Heart left ventricle (tissue), 16 donors: ENCODE measurements around the gene NOX5. TPM values are rescaled to one million over a fixed set of nuclear protein-coding genes. Genes with fewer than 3 reads are reported as not detected.

Source experiments
- ATAC-seq, 4 donors: fragments of 200-7000 bp; cut with Tn5 transposase; one replicate each; pipeline ENCODE4 v1.9.1; 2020 to 2022; ENCODE audit warnings: moderate library complexity in 4 of 4, mild to moderate bottlenecking in 3 of 4, moderate number of reproducible peaks in 1 of 4
- DNase-seq, 5 donors: peaks; one replicate each; pipeline ENCODE4 v3.0.0-alpha.2; 2020
- H3K27ac ChIP-seq, 12 donors: fragments of 200-600 bp; sonication (generic) in 4 of 12; one replicate each; pipeline versions ENCODE4 v1.5.0 to v1.8.0; 2016 to 2022; ENCODE audit warnings: mild to moderate bottlenecking in 2 of 12
- H3K27me3 ChIP-seq, 9 donors: fragments of 200-600 bp; sonication (generic) in 2 of 9; one replicate each; pipeline versions ENCODE4 v1.5.1 to v1.8.0; 2016 to 2022; ENCODE audit warnings: mild to moderate bottlenecking in 3 of 9
- H3K36me3 ChIP-seq, 9 donors: fragments of 200-600 bp; sonication (generic) in 2 of 9; one replicate each; pipeline versions ENCODE4 v1.5.0 to v1.8.0; 2018 to 2022; ENCODE audit warnings: mild to moderate bottlenecking in 2 of 9
- H3K4me1 ChIP-seq, 12 donors: fragments of 200-600 bp; sonication (generic) in 4 of 12; one replicate each; pipeline versions ENCODE4 v1.5.0 to v1.8.0; 2016 to 2022; ENCODE audit warnings: mild to moderate bottlenecking in 3 of 12
- H3K4me3 ChIP-seq, 12 donors: fragments of 200-600 bp; sonication (generic) in 4 of 12; one replicate each; pipeline versions ENCODE4 v1.5.0 to v1.8.0; 2017 to 2022; ENCODE audit warnings: mild to moderate bottlenecking in 9 of 12, moderate library complexity in 4 of 12
- H3K9me3 ChIP-seq, 12 donors: fragments of 200-600 bp; sonication (generic) in 4 of 12; one replicate each; pipeline versions ENCODE4 v1.5.0 to v1.8.0; 2016 to 2022; ENCODE audit warnings: mild to moderate bottlenecking in 1 of 12
- POLR2A ChIP-seq, 2 donors: fragments of 450-650 bp; IDR thresholded peaks; one replicate each; pipeline ENCODE4 v1.6.1; 2017; ENCODE audit warnings: antibody characterized with exemption in 2 of 2, mild to moderate bottlenecking in 2 of 2, moderate library complexity in 2 of 2
- WGBS, 4 donors: extraction: QIAGEN DNeasy Blood & Tissue Kit in 2 of 4; methylation state at CpG; one replicate each; pipeline versions ENCODE4 v1.1.5 to v1.1.7; 2013 to 2018; 5-methylcytosine and 5-hydroxymethylcytosine counted together
- intact Hi-C, 10 donors: fragments of 100-400 bp; cut with DNase I; formaldehyde crosslinking; loops; one replicate each; pipeline versions ENCODE4 v1.11.1 to v1.14.2; 2022
- polyA plus RNA-seq, 2 donors: library from polyadenylated mRNA; stranded (reverse); fragments of 200-250 nt; gene quantifications; one replicate each; pipeline ENCODE4 v1.2.3, GENCODE V29; 2013
- total RNA-seq, 9 donors: library from RNA; depleted of rRNA in 2 of 9; stranded (reverse); fragments of >200 nt in 2 of 9; fragmentation: NEBNext Ultra II Directional in 3 of 9; extraction: Animal tissue kit (Norgen Biotek cat#: 25700) in 3 of 9; gene quantifications; one replicate each; pipeline versions ENCODE4 v1.1.0 to v1.2.4, GENCODE V29; 2016 to 2023
- TF ChIP-seq, protein P1 (sequence below), 12 donors: fragments of 200-600 bp; sonication (generic) in 4 of 12; IDR thresholded peaks; one replicate each; pipeline versions ENCODE4 v1.5.0 to v1.8.0; 2018 to 2022; ENCODE audit warnings: antibody characterized with exemption in 12 of 12, mild to moderate bottlenecking in 5 of 12
- donor health status: ischemic (EF 13 %, LVEDD 7.1; RV severe dilation, severe dysfunction).
- donor health status: healthy with polysubstance abuse.
- donor health status: DM: no; HTN: yes; CAD: no.
- donor health status: DM: no; HTN: no; CAD: no.
- donor health status: ischemic (EF 25% LVEDD 6.9; RV normal size, moderate dysfunction).
- donor health status: ischemic (EF 25% LVEDD 5.7; RV mildly dilated, moderate dysfunction).
- donor health status: healthy.
- donor health status: DM: yes; HTN: yes; CAD: no.
- donor health status: ischemic (EF 35%, LVEDD 5.7; RV mildly dilated, moderate dysfunction).
- donor health status: nonischemic (EF 11% LVEDD 7.7; RV severe dilation, severe dysfunction).
- donor health status: DM: yes; HTN: yes; CAD: no.
- donor health status: PGD.
- donor health status: ischemic (EF 29% LVEDD 5.4; RV normal size, mild dysfunction).
- donor health status: nonischemic (EF 23%, LVEDD 6.1; RV moderate dilation, normal function).

The NOX5 gene
- total and polyA plus RNA-seq, 11 donors = 0.02 to 0.29 (median 0.04) TPM; not detected in 6

DNA sequence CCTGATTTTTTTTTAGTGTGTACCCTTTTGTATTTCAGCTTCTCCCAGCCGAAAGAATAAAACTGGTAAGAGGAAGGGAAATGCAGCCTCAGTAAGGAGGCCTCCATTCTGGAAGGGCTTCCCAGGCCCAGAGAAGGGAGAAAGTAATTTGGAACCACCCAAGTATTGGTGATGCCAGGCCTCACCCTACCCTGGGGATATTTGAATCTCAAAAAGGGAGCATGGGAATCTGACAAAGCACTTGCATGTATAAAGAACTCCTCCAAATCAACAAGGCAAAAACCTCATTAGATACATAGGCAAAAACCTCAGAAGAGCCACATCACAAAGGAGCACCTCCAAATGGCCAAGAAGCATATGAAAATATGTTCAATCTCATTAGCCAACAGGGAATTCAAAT is 77.2 kb downstream of the NOX5 start:
- Histone ChIP-seq H3K27me3 (peaks cover 0 to 2% (median 0%) of the 10 kb centered on the region in 9 donors), H3K9me3 (no peaks in the 10 kb centered on the region), H3K27ac (no peak overlapping the region), H3K36me3 (no peaks in the 10 kb centered on the region), H3K4me1 (peaks cover 0 to 20% (median 2%) of the 10 kb centered on the region in 12 donors), H3K4me3 (no peak overlapping the region)
- 83 to 92% (median 90%) methylated on average over 1 of the region's 1 CpG for WGBS, 4 donors
- intact Hi-C loops = no loop called here
- DNase-seq (no peak), ATAC-seq (no peak)
- TF ChIP-seq, protein P1, sequence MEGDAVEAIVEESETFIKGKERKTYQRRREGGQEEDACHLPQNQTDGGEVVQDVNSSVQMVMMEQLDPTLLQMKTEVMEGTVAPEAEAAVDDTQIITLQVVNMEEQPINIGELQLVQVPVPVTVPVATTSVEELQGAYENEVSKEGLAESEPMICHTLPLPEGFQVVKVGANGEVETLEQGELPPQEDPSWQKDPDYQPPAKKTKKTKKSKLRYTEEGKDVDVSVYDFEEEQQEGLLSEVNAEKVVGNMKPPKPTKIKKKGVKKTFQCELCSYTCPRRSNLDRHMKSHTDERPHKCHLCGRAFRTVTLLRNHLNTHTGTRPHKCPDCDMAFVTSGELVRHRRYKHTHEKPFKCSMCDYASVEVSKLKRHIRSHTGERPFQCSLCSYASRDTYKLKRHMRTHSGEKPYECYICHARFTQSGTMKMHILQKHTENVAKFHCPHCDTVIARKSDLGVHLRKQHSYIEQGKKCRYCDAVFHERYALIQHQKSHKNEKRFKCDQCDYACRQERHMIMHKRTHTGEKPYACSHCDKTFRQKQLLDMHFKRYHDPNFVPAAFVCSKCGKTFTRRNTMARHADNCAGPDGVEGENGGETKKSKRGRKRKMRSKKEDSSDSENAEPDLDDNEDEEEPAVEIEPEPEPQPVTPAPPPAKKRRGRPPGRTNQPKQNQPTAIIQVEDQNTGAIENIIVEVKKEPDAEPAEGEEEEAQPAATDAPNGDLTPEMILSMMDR (IDR thresholded peaks at IDR 0.05) = no peak
- no peak for TF ChIP-seq POLR2A (IDR thresholded peaks at IDR 0.05)

DNA sequence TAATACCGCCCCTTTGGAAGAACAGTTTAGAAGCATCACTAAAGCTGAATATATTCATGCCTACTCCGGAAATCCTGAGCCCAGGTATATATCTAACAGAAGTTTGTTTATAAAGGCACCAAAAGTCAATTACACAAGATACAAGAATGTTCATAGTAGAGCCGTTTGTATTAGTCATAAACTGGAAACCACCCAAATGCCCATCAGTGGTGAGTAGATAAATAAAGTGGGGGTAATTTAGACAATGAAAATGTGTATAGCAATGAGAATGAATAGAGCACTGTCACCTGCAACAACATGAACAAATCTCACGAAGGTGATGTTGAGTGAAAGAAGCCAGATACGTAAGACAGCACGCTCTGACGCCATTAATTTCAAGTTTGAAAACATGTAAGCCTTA is 77.7 kb downstream of the NOX5 start:
- H3K9me3 ChIP-seq = no peaks in the 10 kb centered on the region
- no peak overlapping the region for H3K27ac ChIP-seq
- peaks cover 0 to 2% (median 0%) of the 10 kb centered on the region in 9 donors for H3K27me3 ChIP-seq
- H3K4me1 ChIP-seq = peaks cover 0 to 20% (median 2%) of the 10 kb centered on the region in 12 donors
- 79 to 84% (median 81%) methylated on average over 7 of the region's 7 CpGs for WGBS, 4 donors
- ATAC-seq (no peak), DNase-seq (no peak)
- H3K4me3 ChIP-seq = no peak overlapping the region
- H3K36me3 ChIP-seq = no peaks in the 10 kb centered on the region
- no peak for TF ChIP-seq POLR2A (IDR thresholded peaks at IDR 0.05)
- TF ChIP-seq, protein P1 (IDR thresholded peaks at IDR 0.05) = no peak
- intact Hi-C loops = no loop called here

DNA sequence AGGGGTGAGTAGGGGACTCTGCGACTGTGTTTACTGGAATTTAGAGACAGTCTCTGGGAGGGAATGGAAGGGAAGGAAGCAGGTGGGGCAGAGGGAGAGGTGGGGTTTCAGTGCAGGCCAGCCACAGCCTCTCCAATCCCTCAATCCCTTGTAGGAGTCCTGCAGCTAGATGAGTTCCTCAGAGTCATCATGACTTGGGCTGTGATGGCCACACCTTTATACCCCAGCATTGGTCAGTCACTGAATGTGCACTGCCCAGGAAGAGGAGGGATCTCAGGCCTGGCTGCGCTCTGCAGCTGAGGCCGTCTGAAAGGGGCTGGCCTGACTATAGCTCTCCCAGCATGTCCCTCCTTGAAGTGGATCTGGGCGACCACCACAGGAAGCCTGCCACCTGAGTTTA is 78.6 kb downstream of the NOX5 start:
- intact Hi-C loops = no loop called here
- Histone ChIP-seq H3K36me3 (no peaks in the 10 kb centered on the region), H3K4me3 (no peak overlapping the region), H3K27me3 (peaks cover 0 to 1% (median 0%) of the 10 kb centered on the region in 9 donors), H3K4me1 (peaks cover 0 to 20% (median 2%) of the 10 kb centered on the region in 12 donors), H3K9me3 (no peaks in the 10 kb centered on the region), H3K27ac (peak overlapping the region in 3 of 12 donors; percentile 9 to 25 (median 24))
- ATAC-seq (peak; percentile 50 to 87 (median 84)), DNase-seq (peak in 3 of 5 donors; percentile 36 to 49 (median 39))
- TF ChIP-seq POLR2A (IDR thresholded peaks at IDR 0.05) = no peak
- TF ChIP-seq, protein P1 (IDR thresholded peaks at IDR 0.05) = no peak
- WGBS, 4 donors = 46 to 60% (median 57%) methylated on average over 4 of the region's 4 CpGs

DNA sequence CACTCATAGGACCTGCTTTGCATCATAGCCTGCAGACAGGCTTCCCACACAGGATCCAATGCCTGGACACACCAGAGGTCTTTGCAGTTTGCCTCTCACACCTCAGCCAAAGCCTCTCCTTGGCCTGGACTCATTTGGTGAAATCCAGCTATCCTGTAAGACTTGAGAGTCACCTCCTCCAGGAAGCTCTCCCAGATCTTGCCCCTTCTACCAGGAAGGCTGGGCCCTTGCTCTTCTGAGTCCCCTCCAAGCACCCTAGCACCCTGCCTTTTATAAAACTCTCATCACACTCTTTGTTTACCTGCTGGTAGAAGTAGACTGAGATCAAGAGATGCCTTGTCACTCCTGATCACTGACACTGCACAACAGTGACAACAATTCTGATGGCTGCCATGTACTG is 79.1 kb downstream of the NOX5 start:
- Histone ChIP-seq H3K27me3 (no peaks in the 10 kb centered on the region), H3K4me1 (peaks cover 0 to 20% (median 2%) of the 10 kb centered on the region in 12 donors), H3K27ac (no peak overlapping the region), H3K36me3 (no peaks in the 10 kb centered on the region), H3K4me3 (no peak overlapping the region), H3K9me3 (no peaks in the 10 kb centered on the region)
- TF ChIP-seq, protein P1 (IDR thresholded peaks at IDR 0.05) = no peak
- TF ChIP-seq POLR2A (IDR thresholded peaks at IDR 0.05) = no peak
- DNase-seq (no peak), ATAC-seq (no peak)
- intact Hi-C loops = no loop called here
